IPS DF 19.7 (cell line): ENCODE measurements around the gene LIN54.
"Not testable (repeated sequence)": the region's sequence is repeated elsewhere in the genome, so short reads cannot be mapped to it uniquely, and the experiment has no call there.

Experiments used
- DNase-seq: peaks from one replicate; pipeline ENCODE4 v3.0.0-alpha.2; 2013; ENCODE audit warnings: low read depth, low spot score

LIN54 gene

DNA sequence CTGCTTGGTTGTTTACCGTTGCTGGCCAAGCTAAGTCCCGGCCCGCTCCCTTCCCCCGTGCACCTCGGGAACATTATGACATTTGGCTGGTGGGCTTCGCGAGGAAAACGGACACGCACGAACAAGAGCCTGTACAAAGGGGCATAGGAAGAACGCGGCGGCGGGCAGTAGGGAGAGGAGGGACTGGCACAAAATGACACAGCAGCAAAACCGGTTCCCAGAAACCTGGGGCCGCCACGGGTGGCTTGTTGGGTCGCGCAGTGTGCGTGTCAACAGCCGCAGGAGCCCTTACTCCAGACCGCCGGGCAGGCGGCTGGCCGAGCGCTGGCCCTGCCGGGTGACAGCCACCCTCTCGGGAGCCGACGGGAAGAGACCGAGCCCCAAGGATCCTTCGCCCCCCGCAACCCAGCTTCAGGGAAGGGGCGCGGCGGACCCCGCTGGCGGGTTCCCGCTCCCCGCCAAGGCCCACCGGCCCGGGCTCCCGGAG is 1.6 kb upstream of the LIN54 start:
- DNase-seq = no peak

DNA sequence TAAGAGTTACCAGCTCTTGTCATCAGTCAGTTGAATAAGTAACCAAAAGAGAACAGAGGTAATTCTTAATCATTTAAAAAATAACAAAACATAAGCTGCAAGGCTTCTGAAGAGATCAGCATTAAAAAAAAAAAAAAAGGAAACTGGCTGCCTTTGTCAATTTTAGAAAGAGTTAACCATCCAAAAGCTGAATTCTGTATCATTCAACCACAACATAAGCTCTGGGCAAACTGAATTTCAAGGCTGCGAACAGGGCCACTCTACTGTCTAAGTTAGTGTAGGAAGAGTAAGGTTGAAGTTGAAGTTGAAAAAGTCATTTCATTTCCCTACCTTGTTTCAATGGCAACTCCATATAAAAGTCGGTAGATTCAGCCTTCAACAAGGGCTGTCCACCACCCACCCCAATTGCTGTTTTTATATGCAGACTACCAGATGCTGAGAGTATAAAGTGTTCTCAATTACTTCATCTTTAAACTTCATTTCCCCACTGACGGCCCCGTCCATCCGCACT is 1.1 kb upstream of the LIN54 start:
- no peak for DNase-seq

DNA sequence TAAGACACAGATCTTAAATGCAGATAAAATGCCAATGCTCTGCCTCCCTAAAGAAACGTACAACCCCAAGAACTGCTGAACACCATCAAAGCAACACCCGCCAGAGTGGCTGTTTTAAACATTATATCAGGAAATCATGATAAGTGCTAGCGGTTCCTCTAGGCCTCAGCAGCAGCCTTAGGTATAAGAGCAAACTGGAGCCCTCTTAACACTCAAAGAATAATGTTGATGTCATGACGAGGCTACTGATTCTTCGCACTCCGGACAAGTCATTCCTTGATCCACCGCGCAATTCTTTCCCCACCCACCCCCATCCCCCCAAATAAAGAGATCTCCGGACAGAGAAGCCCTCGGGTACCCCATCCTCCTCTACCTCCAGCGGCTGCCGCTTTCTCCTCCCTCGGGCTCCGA is 507 bp downstream of the LIN54 start:
- DNase-seq = no peak

- DNase-seq = no peak
Observed at GRCh38 chr4:83009529-83009928, 1.1 kb downstream of the LIN54 start.

GRCh38 chr4:83003044-83003791 is 7.4 kb downstream of the LIN54 start:
- DNase-seq = not testable (repeated sequence)

DNA sequence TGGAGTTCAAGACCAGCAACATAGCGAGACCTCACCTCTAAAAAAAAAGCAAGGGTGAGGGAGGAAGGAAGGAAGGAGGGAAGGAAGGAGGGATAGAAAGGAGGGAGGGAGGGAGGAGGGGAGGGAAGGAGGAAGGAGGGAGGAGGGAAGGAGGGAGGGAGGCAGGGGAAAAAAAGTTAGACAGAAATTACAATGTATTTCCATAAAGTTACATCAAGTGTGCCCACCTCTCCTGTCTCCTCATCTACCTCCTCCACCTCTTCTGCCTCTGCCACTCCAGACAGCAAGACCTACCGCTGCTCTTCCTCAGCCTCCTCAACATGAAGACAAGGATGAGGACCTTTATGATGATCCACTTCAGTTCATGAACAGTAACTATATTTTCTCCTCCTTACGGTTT is 8.3 kb downstream of the LIN54 start:
- no peak for DNase-seq

DNA sequence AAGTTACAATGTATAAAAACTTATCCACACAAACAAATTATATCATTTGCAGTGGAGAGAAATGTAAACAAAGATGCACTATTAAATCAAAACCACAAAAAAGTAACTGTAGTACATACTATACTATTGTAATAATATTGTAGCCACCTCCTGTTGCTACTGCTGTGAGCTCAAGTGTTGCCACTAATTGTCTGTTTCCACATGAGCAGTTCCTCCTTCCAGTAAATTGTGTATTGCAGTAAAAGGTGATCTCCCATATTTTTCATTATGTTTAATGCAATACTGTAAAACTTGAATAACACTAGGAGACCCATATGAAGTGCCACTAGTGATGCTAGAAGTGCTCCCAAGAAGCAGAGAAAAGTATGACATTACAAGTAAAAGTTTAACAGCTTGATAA is 11.7 kb downstream of the LIN54 start:
- DNase-seq = no peak

DNA sequence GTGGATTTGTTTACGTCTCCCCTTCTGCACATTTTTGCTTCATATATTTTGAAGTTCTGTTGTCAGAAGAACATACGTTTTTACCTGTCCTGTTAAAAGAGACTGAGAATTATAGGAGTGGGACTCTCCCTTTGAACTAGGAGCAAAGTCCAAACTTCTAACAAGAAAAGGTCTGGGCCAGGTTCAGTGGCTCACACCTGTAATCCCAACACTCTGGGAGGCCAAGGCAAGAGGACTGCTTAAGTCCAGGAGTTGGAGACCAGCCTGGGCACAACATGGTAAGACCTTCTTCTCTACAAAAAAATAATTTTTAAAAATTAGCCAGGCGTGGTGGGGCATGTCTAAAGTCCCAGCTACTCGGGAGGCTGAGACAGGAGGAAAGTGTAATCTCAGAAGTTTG is 15.8 kb downstream of the LIN54 start:
- no peak for DNase-seq

GRCh38 chr4:82989575-82990429 is 20.8 kb downstream of the LIN54 start:
- no peak for DNase-seq

DNA sequence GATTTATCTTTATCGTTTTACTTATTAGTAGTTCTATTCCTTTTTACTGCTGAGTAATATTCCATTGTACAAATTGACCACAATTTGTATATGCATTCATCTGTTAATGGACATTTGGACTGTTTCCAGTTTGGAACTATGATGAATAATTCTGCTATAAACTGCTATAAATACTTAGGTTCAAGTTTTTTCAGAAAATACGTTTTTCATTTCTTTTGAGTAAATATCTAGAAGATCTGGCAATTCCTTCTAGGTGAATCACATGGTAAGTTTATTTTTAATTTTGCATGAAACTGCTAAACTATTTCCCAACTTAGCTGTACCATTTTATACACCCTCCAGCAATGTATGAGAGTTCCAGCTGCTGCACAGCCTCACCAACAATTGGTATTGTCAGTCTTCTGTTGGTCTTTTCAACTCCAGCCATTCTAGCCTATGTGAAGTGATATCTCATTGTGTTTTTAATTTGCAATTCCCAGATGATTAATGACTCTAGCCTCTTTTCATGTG is 22.2 kb downstream of the LIN54 start:
- DNase-seq = no peak

- not testable (repeated sequence) for DNase-seq
Observed at GRCh38 chr4:82987519-82987918, 23.1 kb downstream of the LIN54 start.

GRCh38 chr4:82984459-82984858 is 26.2 kb downstream of the LIN54 start:
- DNase-seq = no peak

- DNase-seq = no peak
Observed at GRCh38 chr4:82983444-82983843, 27.2 kb downstream of the LIN54 start.

GRCh38 chr4:82981138-82981537 is 29.5 kb downstream of the LIN54 start:
- no peak for DNase-seq

- no peak for DNase-seq
Observed at GRCh38 chr4:82975792-82976191, 34.8 kb downstream of the LIN54 start.

DNA sequence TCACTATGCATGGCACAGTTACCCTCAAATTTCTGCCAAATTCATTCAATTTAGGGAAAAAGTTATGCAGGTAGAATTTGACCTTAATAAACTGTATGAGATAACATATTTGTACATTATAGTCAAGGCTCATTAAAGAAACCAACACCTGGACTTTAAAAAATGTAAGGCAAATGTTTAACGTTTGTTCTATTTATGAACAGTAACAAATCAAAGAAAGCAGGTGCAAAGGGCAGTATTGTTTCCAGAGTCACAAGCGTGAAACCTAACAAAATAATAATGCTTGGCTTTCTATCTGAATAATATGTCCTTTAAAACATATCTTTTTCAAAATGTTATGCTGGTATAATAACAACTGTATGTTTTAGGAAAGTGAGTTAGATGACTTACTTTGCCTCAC is 41.2 kb downstream of the LIN54 start:
- no peak for DNase-seq

GRCh38 chr4:82968972-82969371 is 41.7 kb downstream of the LIN54 start:
- no peak for DNase-seq

- no peak for DNase-seq
Observed at GRCh38 chr4:82965763-82966162, 44.9 kb downstream of the LIN54 start.

DNA sequence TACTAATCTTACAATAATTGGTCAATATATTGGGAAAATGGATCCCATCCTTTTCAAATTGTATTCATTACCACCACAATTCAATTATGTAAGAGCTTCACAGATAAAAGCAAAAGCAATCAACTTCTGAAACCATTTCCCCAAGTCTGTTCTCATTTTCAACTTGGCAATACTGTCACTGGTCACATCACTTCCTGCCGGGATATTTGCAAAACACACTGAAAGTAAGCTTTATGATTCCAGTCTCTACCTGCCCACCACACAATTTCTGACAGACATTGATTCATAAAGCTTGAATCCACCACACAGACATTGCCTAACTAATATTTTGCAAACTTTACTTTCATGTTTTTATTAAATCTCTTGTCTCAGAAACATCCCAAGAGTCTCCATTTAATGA is 53.6 kb downstream of the LIN54 start:
- no peak for DNase-seq

DNA sequence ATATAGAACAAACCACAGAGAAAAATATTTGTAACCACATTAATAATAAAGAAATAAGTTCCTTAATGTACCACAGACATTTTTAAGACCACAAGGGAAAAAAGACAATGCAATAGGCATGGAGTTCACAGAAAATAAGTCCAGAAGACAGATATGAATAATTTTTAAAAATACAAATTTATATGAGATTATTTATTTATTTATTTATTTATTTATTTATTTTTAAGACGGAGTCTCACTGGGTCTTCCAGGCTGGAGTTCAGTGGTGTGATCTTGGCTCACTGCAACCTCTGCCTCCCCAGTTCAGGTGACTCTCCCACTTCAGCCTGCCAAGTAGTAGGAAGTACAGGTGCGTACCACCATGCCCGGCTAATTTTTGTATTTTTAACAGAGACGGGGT is 56.4 kb downstream of the LIN54 start:
- no peak for DNase-seq

- DNase-seq = no peak
Observed at GRCh38 chr4:82951196-82951595, 59.4 kb downstream of the LIN54 start.

DNA sequence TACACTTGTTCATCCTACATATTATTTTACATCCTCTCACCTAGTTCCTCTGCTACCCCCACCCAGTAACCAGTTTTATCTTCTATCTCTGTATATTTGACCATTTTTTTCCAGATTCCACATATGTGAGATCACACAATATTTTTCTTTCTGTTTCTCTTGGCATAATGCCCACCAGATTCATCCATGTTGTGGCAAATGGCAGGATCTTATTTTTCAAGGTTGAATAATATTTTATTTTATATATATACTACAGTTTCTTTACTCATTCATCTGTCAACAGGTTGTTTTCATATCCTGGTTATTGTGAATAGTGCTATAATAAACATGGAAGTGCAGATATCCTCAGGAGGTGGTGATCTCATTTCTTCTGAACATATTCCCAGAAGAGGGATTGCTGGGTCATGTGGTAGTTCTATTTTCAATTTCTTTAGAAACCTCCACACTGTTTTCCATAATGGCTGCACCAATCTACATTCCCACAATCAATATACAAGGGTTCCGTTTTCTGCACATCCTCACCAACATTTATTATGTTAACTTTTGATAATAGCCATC is 61.9 kb downstream of the LIN54 start:
- DNase-seq = no peak
